Testis (tissue), 3 donors: ENCODE results near the gene CAMKK2. TPM values are rescaled to one million over a fixed set of nuclear protein-coding genes. Genes with fewer than 3 reads are reported as not detected.

ENCODE experiments used
- DNase-seq: peaks from one replicate; pipeline ENCODE4 v3.0.0-alpha.2; 2019
- H3K27ac ChIP-seq, 2 donors: fragments of 200-600 bp; sonication (generic); one replicate each; pipeline ENCODE4 v1.5.1; 2019
- H3K27me3 ChIP-seq: fragments of 200-600 bp; sonication (generic); one replicate; pipeline ENCODE4 v1.5.1; 2019
- H3K36me3 ChIP-seq: fragments of 200-600 bp; sonication (generic); one replicate; pipeline ENCODE4 v1.5.1; 2017; ENCODE audit warnings: low read depth; ENCODE audit errors: missing control alignments
- H3K4me1 ChIP-seq: fragments of 200-600 bp; sonication (generic); one replicate; pipeline ENCODE4 v1.5.1; 2019
- H3K4me3 ChIP-seq, 2 donors: fragments of 200-600 bp; sonication (generic); one replicate each; pipeline ENCODE4 v1.5.1; 2017 to 2019
- H3K9me3 ChIP-seq: fragments of 200-600 bp; sonication (generic); one replicate; pipeline ENCODE4 v1.5.1; 2017
- CTCF ChIP-seq, 3 experiments: fragments of 450-650 bp in 2 of 3; fragments of 200-600 bp in 1 of 3; sonication (generic) in 1 of 3; IDR thresholded peaks; one replicate each; pipeline ENCODE4 v1.5.1; 2016 to 2019; ENCODE audit warnings: antibody characterized with exemption in 3 of 3, mild to moderate bottlenecking in 2 of 3, moderate library complexity in 1 of 3
- POLR2A ChIP-seq: fragments of 450-650 bp; IDR thresholded peaks from one replicate; pipeline ENCODE4 v1.6.1; 2017; ENCODE audit warnings: antibody characterized with exemption, mild to moderate bottlenecking, moderate library complexity
- WGBS, 2 donors: methylation state at CpG; one replicate each; pipeline ENCODE4 v1.1.5; 2018; 5-methylcytosine and 5-hydroxymethylcytosine counted together
- intact Hi-C: fragments of 100-400 bp; cut with DNase I; formaldehyde crosslinking; loops from one replicate; pipeline ENCODE4 v1.15.1; 2023; ENCODE audit warnings: low total_unique reads
- polyA plus RNA-seq: library from polyadenylated mRNA; stranded (reverse); fragments of 350-450 nt; fragmentation: Illumina TruSeq; extraction: RNeasy Lipid Tissue Mini Kit (QIAGEN cat#74804); gene quantifications from one replicate; pipeline ENCODE4 v1.2.3, GENCODE V29; 2014; ENCODE audit warnings: low read depth, low replicate concordance; ENCODE audit not compliant: insufficient read depth
- total RNA-seq, 2 donors: library from RNA; depleted of rRNA; stranded (reverse); fragments of >200 nt; gene quantifications; one replicate each; pipeline ENCODE4 v1.2.3, GENCODE V29; 2016

The CAMKK2 gene
- total and polyA plus RNA-seq, 3 donors from 2014 or later: 17.1 to 22.1 (median 21.5) TPM

GRCh38 chr12:121189131-121189530 lies 107.4 kb downstream of the CAMKK2 start:
- TF ChIP-seq CTCF (IDR thresholded peaks at IDR 0.05): no peak
- no peaks in the 10 kb centered on the region for H3K36me3 ChIP-seq
- H3K9me3 ChIP-seq: no peaks in the 10 kb centered on the region
- WGBS, 2 donors: 45 to 68% methylated on average over 9 of the region's 9 CpGs
- DNase-seq: no peak
- intact Hi-C loops: no loop called here
- H3K27ac ChIP-seq: peak overlapping the region; percentile 37 to 55
- no peak overlapping the region for H3K4me3 ChIP-seq
- H3K4me1 ChIP-seq: no peaks in the 10 kb centered on the region
- H3K27me3 ChIP-seq: no peaks in the 10 kb centered on the region

GRCh38 chr12:121188227-121188626 lies 108.3 kb downstream of the CAMKK2 start:
- Histone ChIP-seq H3K27ac (no peak overlapping the region), H3K27me3 (no peaks in the 10 kb centered on the region), H3K36me3 (no peaks in the 10 kb centered on the region), H3K4me3 (no peak overlapping the region), H3K9me3 (no peaks in the 10 kb centered on the region), H3K4me1 (no peaks in the 10 kb centered on the region)
- WGBS, 2 donors: 97 to 98% methylated on average over 2 of the region's 2 CpGs
- intact Hi-C loops: no loop called here
- DNase-seq: no peak
- TF ChIP-seq POLR2A (no peak), CTCF (IDR thresholded peaks at IDR 0.05) (no peak)

Other genes with a start within 250 kb of the CAMKK2 start
- 10 to 100 TPM in 1 of 2 donors, 1 to 10 TPM in 1; 5.6 to 12.8 TPM for gene P2RX7, start 163.8 kb downstream of the CAMKK2 start, total RNA-seq
- gene P2RX7, start 163.8 kb downstream of the CAMKK2 start, polyA plus RNA-seq: 3.0 TPM
- 10 to 100 TPM; 36.0 to 50.0 TPM for gene P2RX4, start 86.6 kb downstream of the CAMKK2 start, total RNA-seq
- 20.2 TPM for gene P2RX4, start 86.6 kb downstream of the CAMKK2 start, polyA plus RNA-seq
- gene ANAPC5, start 55.7 kb upstream of the CAMKK2 start, total RNA-seq: 100 to 1,000 TPM; 143 to 158 TPM
- 95.9 TPM for gene ANAPC5, start 55.7 kb upstream of the CAMKK2 start, polyA plus RNA-seq
- 10 to 100 TPM; 84.5 to 96.6 TPM for gene RNF34, start 103.4 kb upstream of the CAMKK2 start, total RNA-seq
- 59.2 TPM for gene RNF34, start 103.4 kb upstream of the CAMKK2 start, polyA plus RNA-seq